Anterior cingulate cortex (tissue), 58 donors: Measurements from ENCODE around the gene GOLGA6L7.
"Not testable (repeated sequence)": the region's sequence is repeated elsewhere in the genome, so short reads cannot be mapped to it uniquely, and the experiment has no call there.

ENCODE experiments used
- DNase-seq, 58 donors: peaks; one replicate each; lab custom pipeline; 2025; lab: John Stamatoyannopoulos, UW

GOLGA6L7 gene, protein sequence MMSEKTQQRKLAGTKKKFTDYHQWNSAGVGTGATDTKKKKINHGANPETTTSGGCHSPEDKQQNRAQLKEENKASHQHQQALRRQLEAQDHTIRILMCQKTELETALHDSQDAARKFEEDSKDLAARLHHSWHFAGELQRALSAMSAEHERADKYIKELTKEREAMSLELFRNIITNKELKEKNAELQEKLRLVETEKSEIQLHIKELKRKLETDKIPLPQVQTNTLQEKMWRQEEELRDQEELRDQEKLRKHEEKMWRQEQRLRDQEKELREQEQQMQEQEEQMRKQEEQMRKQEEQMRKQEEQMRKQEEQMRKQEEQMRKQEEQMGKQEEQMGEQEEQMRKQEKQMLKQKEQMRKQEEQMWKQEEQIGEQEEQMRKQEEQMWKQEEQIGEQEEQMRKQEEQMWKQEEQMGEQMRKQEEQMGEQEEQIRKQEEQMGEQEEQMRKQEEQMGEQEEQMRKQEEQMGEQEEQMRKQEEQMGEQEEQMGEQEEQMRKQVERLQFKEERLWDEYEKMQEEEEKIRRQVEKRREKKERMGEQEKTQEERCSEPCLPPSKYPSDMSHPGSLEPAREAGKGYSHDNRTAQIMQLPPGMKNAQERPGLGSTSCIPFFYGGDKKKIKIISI

DNA sequence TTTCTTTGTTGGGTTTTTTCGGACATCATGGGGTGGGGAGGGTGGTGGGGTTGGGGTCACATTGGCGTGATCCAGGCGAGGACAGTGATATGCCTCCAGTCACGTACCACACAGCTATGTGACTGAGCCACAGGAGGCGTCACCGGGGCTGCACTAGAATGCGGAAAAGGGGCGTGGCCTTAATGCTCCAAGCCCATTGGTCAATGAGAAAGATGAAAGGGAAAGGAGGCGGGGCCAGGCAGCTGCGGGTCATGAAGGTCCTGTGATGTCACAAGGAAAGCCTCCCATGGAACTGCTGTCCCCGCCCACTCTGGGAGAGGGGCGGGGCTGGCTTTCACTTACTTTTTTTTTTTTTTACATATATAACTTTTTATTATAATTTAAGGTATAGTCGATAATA lies at the start of gene GOLGA6L7:
Gene GOLGA6L7 (minus strand): TSS at position 124 of the 400 bp plus-strand sequence. CDS start 95 bp downstream, at position 29.
- not testable (repeated sequence) for DNase-seq

DNA sequence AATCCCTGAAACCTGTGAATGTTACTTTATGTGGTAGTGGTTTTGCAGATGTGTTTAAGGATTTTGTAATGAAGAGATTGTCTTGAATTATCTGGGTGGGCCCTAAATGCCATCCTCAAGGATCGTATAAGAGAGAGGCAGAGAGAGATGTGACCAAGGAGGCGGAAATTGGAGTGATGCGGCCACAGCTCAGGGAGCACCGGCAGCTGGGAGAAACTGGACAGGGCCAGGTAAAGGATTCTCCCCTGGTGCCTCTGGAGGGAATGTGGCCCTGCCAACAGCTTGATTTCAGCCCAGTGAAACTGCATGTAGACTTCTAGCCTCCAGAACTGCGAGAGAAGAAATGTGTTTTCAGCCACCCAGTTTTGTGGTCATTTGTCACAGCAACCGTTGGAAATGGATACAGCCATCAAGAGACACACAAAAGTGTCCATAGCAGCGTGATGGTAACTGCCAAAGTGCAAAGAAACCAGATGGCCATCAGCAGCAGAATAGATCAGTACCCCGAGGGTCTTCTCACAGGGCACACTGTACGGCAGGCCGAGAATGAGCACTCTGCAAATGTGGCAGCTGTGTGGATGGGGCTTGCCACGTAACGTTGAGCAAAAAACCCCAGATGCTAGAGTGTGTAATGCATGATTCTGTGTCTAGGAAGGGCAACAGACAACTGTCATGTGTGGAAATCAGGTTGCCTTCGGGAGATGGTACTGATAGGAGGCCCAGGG lies 49.6 kb upstream of the GOLGA6L7 start:
- DNase-seq, result no peak

DNA sequence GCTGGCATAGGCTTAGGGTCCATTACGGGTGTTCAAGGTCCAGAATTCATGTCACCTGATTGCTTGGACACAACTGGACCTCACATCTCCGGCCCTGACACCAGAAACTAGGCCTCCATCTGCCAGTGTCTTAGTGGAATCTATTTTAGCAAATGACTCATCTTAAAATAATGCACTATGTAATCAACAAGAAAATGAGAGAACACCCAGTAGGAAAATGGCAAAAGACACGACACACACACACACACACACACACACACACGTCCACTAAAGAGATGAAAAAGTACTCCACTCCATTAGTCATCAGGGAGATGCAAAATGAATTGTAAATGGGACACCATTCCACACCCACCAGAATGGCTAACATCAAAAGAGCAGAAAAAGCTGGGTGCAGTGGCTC lies 48.5 kb upstream of the GOLGA6L7 start:
- peak in 2 of 58 donors; percentile 26 to 55 for DNase-seq

DNA sequence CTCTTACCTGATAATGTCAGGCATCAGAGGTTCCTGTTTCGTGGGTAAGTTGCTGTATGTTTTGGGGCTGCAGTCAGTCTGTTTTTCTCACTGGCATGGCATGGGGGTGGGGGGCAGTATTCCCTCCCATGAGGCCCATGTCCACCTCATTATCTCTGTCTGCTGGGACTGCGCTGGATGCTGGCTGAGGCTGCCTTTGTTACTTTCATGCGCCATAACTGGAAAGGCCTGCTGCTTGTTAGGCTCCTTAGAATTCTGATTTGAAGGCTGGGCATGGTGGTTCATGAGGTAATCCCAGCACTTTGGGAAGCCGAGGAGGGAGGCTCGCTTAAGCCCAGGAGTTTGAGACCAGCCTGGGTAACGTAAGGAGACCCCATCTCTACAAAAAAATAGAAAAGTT lies 47.1 kb upstream of the GOLGA6L7 start:
- DNase-seq, result no peak

DNA sequence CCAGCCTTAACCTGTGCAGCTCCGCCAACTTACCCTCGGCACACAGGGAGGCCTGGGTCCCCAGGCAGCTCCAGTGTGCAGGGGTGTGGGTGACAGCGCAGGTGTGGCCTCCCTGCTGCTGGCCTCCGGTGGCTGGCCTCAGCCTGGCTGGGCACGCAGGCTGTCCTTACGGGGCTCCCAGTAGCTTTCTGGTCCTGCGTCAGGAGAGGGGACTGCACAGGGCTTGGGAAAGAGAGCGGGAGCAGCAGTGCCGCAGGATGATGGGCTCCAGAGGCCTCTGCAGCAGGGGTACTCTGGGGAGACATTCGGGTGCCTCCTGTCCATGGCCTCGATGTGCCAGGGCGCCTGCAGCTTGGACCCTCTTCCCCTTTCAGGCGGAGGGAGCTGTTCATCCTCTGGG lies 46.7 kb upstream of the GOLGA6L7 start:
- DNase-seq, result no peak

DNA sequence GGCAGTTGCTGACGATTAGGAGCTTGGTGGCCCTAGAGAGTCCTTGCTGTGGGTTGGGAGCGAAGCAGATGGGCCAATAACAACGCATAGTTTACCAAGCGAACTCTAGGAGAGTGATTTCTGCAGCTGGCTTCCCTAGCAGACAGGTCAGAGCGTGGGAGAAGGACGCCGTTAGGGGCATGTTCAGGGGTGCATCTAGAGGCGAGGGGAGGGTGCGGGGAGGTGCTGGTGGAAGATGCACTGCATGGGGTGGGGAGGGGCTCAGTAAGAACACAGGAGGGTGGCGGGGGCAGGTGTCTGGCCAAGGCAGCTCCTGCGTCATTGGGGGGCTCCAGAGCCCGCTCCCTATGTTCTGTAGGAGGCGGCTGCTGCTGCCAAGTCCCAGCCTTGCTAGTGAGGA lies 46.2 kb upstream of the GOLGA6L7 start:
- no peak for DNase-seq

DNA sequence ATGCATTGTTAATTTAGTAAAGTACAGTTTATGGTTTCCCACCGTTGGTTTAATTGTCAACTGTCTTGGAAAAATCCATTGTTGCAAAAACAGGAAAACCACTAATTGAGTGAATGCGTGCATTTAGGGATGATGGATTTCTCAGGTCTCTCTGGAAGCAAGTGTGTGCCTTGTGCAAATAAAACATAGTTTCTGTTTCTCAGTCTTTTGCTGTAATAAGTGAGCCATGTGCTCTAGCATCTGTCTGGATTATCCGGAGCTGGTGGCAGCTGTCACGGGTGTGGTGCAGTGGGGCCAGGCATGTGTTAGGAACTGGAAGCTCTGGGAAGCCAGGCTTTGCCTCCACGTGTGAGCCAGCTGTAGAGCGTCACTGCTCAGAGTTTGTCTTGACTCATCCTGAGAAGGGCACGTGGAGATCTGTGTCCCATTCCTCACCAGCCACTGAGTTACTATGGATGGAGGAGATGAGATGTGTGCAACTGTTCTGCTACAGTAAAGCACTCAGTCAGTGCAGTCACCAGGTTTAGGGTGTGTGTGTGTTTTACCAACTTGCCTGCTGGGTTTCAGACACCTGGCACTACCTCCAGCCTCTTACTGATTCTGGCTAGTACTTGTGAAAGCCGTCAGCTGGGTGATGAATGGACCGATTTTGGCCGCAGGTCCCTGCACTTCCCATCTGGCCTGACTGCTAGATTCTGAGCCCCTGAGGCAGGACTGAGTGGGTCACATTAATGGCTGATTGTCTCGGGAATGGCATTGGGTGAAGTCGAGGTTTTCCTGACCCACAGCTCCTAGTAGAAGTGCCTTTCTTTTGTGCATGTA lies 44.6 kb upstream of the GOLGA6L7 start:
- no peak for DNase-seq

DNA sequence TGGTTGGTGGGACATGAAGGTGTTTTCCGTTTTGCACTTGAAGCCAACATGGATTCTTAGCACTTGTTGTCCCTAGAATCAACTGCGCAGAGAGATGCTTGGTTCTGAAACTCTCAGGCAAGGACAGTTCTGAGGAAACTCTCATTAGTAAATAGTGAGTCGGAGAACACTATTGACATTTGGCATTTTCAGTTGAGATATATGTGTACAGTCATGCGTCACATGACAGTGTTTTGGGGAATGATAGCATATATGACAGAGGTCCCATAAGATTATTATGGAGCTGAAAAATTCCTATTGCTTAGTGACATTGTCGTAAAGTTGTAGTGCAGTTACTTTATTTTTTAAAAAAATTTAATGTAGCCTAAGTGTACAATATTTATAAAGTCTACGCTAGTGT lies 43.1 kb upstream of the GOLGA6L7 start:
- no peak for DNase-seq

DNA sequence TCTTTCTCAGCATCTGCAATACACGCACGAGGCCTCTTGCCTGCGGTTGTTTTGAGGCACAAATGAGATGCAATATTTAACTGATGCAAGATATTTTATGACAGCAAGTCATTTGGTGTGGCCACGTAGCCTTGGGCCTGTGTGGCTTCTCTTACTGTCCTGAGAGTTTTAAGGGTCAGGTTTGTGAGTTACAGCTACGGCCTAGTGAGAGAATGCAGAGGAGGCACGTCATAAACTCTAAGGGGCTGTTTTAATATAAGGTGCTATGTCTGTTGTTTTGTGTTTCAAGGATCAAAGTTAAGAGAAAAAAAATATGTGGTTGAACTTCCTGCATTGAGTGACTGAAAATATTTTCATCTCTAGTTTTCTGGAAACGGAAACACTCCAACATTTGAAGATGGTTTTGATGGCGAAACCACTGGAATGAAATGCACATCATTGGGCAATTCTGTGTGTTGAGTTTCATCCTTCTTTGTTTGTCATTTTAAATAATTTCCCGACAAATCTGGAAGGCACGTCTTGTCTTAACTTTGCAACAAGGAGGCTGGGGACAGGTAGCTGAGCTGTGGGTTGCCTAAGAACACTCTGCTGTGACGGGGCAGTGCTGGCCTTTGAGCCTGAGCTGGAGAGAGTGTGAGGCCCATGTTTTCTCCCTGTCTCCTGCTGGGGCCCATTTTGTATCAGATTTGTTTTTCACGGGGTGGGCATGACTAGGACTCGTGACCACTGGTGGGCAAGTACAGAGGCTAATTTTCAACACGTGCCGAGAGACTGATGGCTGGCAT lies 42.5 kb upstream of the GOLGA6L7 start:
- no peak for DNase-seq

DNA sequence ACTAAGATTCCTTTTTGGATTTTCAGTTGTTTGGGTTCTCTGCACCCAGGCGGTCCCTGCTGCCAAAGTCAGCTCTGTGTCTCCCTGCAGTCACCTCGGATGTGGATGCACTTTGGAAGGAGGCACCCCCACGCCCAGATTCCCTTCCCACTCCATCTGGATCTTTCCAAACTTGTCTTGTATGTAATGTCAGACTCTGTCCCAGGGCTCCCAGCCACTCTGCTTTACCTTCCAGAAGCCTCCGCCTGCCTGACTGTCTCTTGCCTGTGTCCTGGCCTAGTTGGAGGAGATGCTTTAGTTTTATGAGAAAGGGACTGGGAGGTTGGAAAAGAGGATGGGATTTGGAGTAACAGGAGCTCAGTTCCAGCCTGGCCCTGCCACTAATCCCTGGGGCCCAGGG lies 41.8 kb upstream of the GOLGA6L7 start:
- not testable (repeated sequence) for DNase-seq

DNA sequence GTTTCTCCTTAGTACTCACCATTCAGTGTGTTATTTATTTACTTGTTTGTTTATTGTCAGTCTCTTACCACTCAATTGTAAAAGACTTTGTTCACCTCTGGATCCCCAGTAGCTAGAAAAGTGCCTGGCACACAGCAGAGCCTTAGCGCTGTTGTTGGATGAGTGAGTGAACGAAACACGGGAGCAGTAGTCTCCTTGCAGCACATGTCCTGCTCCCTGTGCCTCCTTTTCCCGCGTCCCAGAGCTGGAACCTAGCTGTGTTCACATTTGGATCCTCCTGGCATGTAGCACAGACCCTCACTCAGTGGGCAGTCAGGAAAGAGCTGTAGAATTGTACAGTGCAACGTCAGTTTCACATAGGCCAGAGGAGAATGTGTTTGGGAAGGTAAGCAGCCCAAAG lies 41.4 kb upstream of the GOLGA6L7 start:
- DNase-seq, result not testable (repeated sequence)

DNA sequence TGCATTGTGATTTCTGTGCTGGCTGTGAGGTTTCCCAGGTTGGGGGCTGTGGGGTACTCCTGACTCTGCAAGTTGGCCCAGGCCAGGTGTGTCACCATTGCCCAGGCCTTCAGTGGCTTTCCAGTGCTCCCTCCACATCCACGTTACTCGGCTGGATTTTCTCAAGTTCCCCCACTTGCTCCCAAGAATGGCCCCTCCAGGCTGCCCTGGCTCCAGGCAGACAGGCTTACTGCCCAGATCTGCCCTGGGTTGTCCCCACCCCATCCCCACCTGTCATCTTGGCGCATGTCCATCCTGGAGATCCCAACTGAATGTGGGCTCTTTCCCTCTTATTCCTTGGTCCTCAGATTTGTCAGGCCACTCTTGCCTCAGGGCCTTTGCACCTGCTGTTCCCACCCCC lies 40.9 kb upstream of the GOLGA6L7 start:
- no peak for DNase-seq

DNA sequence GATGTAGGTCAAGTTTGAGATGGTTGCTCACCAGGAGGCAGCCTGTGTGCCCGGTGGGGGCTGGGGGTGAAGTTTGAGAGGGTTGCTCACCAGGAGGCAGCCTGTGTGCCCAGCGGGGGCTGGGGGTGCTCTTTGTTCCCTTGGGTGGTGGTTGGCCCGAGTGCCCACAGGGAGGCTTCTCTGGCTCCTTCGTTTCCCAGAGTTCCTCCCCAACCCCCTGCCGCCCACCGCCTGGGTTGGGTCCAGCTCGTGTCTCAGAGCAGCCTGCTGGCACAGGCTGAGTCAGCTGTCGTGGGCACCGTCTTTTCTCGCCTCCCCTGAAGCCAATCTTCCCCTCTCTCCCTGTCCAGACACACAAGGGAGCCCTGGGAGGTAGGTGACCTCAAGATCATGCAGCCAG lies 40.5 kb upstream of the GOLGA6L7 start:
- DNase-seq, result peak in 18 of 58 donors; percentile 18 to 62 (median 47)

DNA sequence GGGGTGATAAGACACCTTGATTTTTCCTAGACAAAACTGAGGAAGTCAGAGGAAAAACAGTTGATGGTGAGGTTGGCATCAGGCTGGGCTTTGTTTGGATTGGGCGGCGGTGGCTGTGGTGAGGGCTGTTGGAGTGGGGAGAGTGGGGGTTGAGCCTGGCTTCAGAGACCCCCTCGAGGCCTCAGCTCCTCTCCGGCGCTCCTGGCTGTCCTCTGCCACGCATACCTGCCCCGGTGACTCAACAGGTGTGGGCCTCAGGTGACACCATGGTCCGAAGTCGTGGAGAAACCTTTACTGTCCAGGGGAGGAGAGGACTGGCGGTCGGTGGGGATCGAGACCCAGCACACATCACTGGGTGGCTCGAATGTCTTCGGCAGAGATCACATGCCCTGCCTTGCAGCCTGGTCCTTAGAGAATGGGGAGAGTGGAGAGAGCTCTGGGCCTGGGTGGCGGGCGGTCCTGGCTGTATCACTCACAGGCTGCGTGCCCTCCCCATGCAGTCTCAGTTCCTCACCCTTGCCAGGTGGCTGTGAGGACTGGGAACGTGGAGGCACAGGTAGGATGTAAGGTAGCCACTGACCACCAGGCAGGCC lies 40.0 kb upstream of the GOLGA6L7 start:
- DNase-seq, result no peak

DNA sequence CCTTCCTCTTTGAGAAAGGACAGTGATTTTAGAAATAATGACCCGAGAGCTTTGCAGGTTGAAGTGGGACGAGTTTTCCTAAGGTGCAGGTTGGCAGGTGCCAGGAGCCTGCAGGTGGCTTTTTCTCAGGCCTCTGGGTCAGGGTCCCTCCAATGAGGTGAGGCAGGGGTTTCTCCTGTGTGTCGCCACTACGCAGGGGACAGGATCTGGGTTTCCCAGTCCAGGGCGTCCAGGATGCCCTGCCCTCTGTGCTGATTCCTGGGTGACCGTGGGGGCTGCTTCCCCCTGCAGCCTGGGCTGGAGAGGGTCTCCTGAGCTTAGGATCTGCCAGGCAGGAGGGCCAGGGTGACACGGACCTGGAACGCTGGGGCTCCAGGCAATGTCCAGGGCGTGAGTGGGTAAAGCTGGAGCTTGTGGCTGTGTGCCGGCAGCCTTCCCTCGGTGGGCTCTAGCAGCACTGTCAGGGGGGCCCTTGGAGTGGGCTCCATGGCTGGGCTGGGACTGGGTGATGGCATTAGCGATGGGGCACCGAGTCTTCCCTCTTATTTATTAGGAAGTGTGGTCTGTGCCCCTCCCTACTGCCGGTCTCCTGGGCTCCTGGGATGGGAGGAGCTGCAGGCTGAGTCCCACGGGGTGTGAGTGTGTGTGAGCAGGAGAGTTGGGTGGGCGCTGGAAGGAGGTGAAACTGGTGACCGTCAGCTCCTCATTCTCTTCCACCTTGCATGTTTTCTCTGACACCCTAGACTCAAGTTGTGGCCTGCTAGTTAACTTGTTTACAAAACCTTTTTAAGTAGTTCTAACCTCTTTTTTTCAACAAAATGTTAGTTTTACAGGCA lies 39.1 kb upstream of the GOLGA6L7 start:
- DNase-seq, result peak in 2 of 58 donors; percentile 29 to 45

DNA sequence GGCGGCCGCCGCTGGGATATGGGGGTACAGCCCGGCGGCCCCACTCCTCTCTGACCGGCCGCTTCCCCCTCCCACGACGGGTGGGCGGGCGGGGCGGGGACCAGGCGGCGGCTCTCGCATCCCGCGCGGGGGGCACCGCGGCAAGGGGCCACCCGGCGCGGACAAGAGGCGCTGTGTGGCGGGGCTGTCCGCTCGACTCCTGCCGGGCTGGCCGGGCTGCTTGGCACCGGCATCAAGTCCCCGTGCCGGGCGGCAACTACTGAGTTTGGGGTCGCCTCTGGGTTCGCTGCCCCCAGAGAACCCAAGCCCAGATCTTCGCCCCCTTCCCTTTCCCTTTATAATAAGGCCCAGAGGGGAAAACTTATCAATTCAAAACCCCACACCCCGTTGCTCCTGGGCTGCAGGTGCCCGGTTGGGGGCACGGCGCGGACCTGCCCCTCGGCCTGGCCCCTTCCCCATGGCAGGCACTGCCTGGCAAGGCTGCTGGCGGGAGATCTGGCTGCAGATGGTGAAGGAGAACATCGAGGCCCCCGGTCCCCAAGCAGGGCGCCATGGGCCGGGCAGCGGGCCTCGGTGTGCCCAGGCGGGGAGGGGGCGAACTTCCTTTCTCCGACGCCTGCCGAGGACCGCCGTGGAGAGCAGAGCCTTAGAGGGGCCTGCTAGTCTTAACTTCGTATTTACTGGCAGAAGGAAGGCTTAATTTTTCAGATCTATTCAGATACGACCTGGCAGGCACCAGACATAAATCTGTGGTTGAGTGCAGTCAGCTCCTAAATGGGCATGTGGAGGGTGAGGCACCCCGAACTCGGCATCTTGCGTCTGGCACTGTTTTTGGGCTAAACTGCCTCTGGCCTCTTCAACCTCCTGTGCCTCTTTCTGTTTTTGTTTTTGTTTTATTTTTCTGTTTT lies 38.2 kb upstream of the GOLGA6L7 start:
- no peak for DNase-seq
